BJ (cell line): ENCODE results near the gene PPP1R17. TPM values are rescaled to one million over a fixed set of nuclear protein-coding genes. Genes with fewer than 3 reads are reported as not detected.
A peak's percentile ranks its signal among the peaks of the same experiment; 100 is the strongest.

ENCODE experiments used
- CTCF ChIA-PET: fragments of 350-600 bp; formaldehyde crosslinking; extraction: SDS; loops from one replicate; lab custom pipeline; 2021; ENCODE audit warnings: antibody characterized with exemption, inconsistent platforms; lab: Yijun Ruan, JAX
- POLR2A ChIA-PET: fragments of 300-600 bp; sonication (Branson Sonifier 250); formaldehyde crosslinking; extraction: SDS; loops from one replicate; lab custom pipeline; 2021; ENCODE audit warnings: antibody characterized with exemption; lab: Charles Lee
- DNase-seq: peaks from one replicate; pipeline ENCODE4 v3.0.0-alpha.2; 2011; ENCODE audit warnings: low read depth
- H3K27me3 ChIP-seq: 2 replicates; pipeline ENCODE4 v1.6.0; 2011; ENCODE audit warnings: low read length; ENCODE audit not compliant: control insufficient read depth, insufficient read depth
- H3K36me3 ChIP-seq: 2 replicates; pipeline ENCODE4 v1.5.1; 2011; ENCODE audit warnings: low read length; ENCODE audit not compliant: control insufficient read depth, insufficient read depth
- H3K4me3 ChIP-seq: 2 replicates; pipeline ENCODE4 v1.5.1; 2011; ENCODE audit warnings: low read depth, mild to moderate bottlenecking, control low read depth, low read length
- polyA plus RNA-seq: library from polyadenylated mRNA; depleted of rRNA; stranded (reverse); fragments of >200 nt; gene quantifications from 2 replicates; pipeline ENCODE4 v1.2.3, GENCODE V29; 2011
- TF ChIP-seq, protein P1 (sequence below): IDR thresholded peaks from 2 replicates; pipeline ENCODE4 v1.5.1; 2011; ENCODE audit warnings: low read depth, mild to moderate bottlenecking, control low read depth, inconsistent platforms, low read length, moderate library complexity; ENCODE audit not compliant: insufficient read depth

Gene PPP1R17
- polyA plus RNA-seq, 1 experiment, result not detected

DNA sequence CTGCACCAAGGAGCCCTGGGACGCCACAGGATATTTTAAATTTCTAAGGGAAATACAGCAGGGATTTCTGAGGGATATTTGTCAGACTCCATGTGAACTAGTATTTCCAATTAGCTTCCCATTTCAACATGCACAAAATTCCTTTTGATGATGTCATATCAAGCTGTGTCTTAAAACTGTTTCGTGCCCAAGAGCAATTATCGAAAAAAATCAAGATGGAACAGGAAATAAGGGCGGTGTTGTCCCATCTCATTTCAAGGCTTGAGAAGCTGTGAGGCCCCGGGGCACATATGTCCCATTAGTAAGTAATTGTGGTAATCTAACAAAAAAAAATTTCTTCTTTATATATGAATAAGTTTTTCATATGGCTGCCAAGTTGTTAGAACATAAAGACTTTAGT lies 47.4 kb downstream of the PPP1R17 start:
- Histone ChIP-seq H3K27me3 (no peaks in the 10 kb centered on the region), H3K36me3 (no peaks in the 10 kb centered on the region), H3K4me3 (no peak overlapping the region)
- POLR2A ChIA-PET, result no interaction called here
- TF ChIP-seq, protein P1, sequence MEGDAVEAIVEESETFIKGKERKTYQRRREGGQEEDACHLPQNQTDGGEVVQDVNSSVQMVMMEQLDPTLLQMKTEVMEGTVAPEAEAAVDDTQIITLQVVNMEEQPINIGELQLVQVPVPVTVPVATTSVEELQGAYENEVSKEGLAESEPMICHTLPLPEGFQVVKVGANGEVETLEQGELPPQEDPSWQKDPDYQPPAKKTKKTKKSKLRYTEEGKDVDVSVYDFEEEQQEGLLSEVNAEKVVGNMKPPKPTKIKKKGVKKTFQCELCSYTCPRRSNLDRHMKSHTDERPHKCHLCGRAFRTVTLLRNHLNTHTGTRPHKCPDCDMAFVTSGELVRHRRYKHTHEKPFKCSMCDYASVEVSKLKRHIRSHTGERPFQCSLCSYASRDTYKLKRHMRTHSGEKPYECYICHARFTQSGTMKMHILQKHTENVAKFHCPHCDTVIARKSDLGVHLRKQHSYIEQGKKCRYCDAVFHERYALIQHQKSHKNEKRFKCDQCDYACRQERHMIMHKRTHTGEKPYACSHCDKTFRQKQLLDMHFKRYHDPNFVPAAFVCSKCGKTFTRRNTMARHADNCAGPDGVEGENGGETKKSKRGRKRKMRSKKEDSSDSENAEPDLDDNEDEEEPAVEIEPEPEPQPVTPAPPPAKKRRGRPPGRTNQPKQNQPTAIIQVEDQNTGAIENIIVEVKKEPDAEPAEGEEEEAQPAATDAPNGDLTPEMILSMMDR, result no peak
- DNase-seq, result peak; percentile 24
- CTCF ChIA-PET, result interaction anchor here (1.0 to 2.3 kb wide), 11 partner anchors 9 to 600 kb away, joined by 3 to 8 read pairs (median 4); no protein-coding TSS in a partner anchor

DNA sequence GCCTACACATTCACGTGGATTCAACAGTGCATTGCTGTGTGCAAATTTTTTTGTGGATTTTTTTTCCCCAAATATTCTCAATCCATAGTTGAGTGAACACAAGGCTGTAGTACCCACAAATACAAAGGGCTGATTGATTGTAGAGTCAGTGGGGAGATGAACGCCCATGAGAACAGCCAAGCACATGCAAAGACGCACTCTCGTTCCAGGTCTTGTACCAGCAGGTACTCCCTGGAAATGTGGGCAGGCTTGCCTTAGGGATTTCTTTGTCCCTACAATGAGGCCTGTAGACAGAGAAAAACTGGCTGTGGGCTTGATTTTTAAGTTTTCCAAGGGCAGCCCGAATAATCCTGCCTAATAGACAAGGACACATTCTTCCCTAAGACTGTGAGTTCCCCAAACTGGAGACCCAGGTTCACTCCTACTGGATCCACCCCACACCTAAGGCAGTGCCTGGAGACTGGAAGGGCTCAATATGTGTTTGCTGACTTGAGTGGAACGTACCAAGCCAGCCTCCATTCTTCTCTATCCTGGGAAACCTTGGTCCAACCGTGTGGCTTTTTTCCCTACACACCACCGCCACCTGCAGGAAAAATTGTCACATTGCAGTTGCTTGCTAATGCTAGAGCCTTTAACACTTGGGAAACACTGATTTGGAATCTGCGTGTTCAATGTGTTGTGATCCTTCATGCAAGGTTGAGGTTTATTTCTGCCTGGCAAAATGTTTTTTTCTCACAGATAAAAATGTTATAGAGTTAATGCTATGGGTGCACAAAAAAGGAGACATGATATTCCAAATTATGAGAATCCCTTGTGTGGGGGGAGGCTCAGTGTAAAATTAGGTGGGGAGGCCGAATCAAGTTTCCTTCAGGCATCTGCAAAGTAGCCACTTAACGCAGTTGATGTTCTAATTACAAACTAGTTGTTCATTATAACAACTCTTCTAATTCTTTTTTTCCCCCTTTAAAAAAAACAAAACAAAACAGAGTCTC lies 49.3 kb downstream of the PPP1R17 start:
- ChIA-PET POLR2A (no interaction called here), CTCF (interaction anchor here (0.5 to 2.3 kb wide), 6 partner anchors 293 to 474 kb away, joined by 3 to 10 read pairs (median 5); no protein-coding TSS in a partner anchor)
- DNase-seq, result no peak
- H3K36me3 ChIP-seq, result no peaks in the 10 kb centered on the region
- H3K27me3 ChIP-seq, result no peaks in the 10 kb centered on the region
- no peak overlapping the region for H3K4me3 ChIP-seq
- TF ChIP-seq, protein P1, result peak; percentile 85

DNA sequence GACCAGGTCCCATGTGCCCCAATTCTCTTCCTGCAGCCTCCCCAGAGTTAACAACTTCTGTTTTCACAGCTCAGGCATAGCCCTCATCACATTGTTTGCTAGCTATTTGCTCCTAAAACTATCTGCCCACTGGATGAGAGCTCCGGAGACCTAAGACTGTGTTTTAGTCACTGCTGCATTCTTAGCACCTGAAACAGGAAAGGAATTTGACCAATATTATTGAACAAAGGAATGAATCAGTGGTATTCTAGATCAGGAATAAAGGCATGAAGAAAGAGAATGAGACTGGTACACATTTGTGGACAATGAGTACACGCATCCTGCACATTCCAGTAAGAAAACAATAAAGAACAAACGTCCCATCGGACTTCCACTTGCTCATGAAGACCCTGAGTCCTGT lies 54.8 kb downstream of the PPP1R17 start:
- POLR2A ChIA-PET, result no interaction called here

DNA sequence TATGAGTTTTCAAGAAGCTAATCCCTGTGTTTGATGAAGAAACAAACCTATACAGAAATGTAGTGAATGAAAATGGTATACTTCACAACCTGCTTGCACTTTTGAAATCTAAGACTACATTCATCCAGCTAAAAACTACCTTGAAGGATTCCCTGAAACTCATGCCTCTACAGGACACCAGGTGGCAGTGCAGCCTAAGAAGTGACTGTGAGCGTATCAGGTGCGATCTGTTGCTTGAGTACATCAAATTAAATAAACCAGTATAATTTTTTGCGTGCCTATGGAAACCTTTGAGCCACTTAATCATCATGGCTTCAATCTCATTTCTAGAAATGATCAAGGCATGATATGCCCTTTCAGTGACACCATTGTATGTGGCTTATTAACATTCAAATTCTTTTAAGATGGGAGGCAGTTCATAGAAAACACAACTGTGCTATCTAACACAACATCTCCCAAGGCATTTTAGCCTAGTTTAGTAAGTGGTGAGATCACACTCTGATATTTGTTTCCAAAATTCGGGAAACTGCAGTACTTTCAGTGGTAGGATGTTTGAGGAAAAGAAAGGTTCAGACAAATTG lies 57.4 kb downstream of the PPP1R17 start:
- no peak overlapping the region for H3K4me3 ChIP-seq
- ChIA-PET POLR2A (interaction anchor here (0.6 kb wide), 1 partner anchor 259 kb away, joined by 4 read pairs; no protein-coding TSS in a partner anchor), CTCF (interaction anchor here (0.6 to 3.7 kb wide), 11 partner anchors 10 to 610 kb away, joined by 3 to 79 read pairs (median 5); no protein-coding TSS in a partner anchor)
- TF ChIP-seq, protein P1, result peak; percentile 81
- H3K27me3 ChIP-seq, result no peaks in the 10 kb centered on the region
- no peaks in the 10 kb centered on the region for H3K36me3 ChIP-seq
- DNase-seq, result no peak

More for the DNA sequence above, 54.8 kb downstream of the PPP1R17 start:
- DNase-seq, result no peak
- no peaks in the 10 kb centered on the region for H3K27me3 ChIP-seq
- TF ChIP-seq, protein P1, result no peak
- CTCF ChIA-PET, result interaction anchor here (0.6 to 2.0 kb wide), 6 partner anchors 338 to 617 kb away, joined by 3 to 12 read pairs (median 3); no protein-coding TSS in a partner anchor
- H3K4me3 ChIP-seq, result no peak overlapping the region
- no peaks in the 10 kb centered on the region for H3K36me3 ChIP-seq

DNA sequence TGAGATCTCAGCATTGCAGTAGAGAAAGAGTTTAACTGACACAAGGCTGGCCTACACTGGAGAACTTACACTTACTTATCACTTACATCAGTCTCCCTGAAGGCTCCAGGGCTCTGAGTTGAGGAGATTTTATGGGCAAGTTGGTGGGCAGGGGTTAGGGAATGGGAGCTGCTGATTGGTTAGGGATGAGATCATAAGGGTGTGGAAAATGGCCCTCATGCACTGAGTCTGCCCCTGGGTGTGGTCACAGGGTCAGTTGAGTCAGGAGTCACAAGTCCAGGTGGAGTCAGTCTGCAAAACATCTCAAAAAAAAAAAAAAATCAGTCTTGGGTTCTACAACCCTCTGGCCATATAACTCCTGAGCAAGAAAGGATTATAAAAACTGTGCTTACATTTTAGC lies 60.5 kb downstream of the PPP1R17 start:
- ChIA-PET CTCF (interaction anchor here (0.5 to 4.8 kb wide), 6 partner anchors 75 to 987 kb away, joined by 3 to 22 read pairs (median 3); no protein-coding TSS in a partner anchor), POLR2A (no interaction called here)
- DNase-seq, result no peak

More for the DNA sequence above, 60.5 kb downstream of the PPP1R17 start:
- Histone ChIP-seq H3K4me3 (no peak overlapping the region), H3K36me3 (no peaks in the 10 kb centered on the region), H3K27me3 (no peaks in the 10 kb centered on the region)
- TF ChIP-seq, protein P1, result no peak
